H9 (cell line): ENCODE measurements around the gene SPHKAP. TPM values are rescaled to one million over a fixed set of nuclear protein-coding genes. Genes with fewer than 3 reads are reported as not detected.

Experiments
- DNase-seq: peaks from one replicate; pipeline ENCODE4 v3.0.0-alpha.2; 2017
- H2AFZ ChIP-seq: one replicate; pipeline ENCODE4 v1.6.1; 2013; ENCODE audit warnings: mild to moderate bottlenecking, low read length, control low read depth, moderate library complexity
- H2AK5ac ChIP-seq: 2 replicates; pipeline ENCODE4 v1.6.1; 2013; ENCODE audit warnings: low read length, control low read depth, mixed read lengths; ENCODE audit not compliant: insufficient read length
- H2BK120ac ChIP-seq: one replicate; pipeline ENCODE4 v1.6.1; 2013; ENCODE audit warnings: low read depth, mild to moderate bottlenecking, low read length, control low read depth, inconsistent platforms; ENCODE audit not compliant: poor library complexity, severe bottlenecking
- H2BK12ac ChIP-seq: 2 replicates; pipeline ENCODE4 v1.6.1; 2013; ENCODE audit warnings: low read length, control low read depth, mixed read lengths, low read depth; ENCODE audit not compliant: insufficient read length
- H2BK15ac ChIP-seq: 2 replicates; pipeline ENCODE4 v1.6.1; 2013; ENCODE audit warnings: low read depth, low read length, control low read depth
- H2BK20ac ChIP-seq: one replicate; pipeline ENCODE4 v1.6.1; 2013; ENCODE audit warnings: low read depth, mild to moderate bottlenecking, low read length, control low read depth, inconsistent platforms; ENCODE audit not compliant: poor library complexity, severe bottlenecking
- H2BK5ac ChIP-seq: 2 replicates; pipeline ENCODE4 v1.6.1; 2013; ENCODE audit warnings: low read length, control low read depth, mixed read lengths; ENCODE audit not compliant: insufficient read length
- H3K14ac ChIP-seq: 2 replicates; pipeline ENCODE4 v1.6.1; 2013; ENCODE audit warnings: low read length, control low read depth; ENCODE audit not compliant: insufficient read depth
- H3K18ac ChIP-seq: 2 replicates; pipeline ENCODE4 v1.6.1; 2013; ENCODE audit warnings: low read depth, mild to moderate bottlenecking, mixed read lengths, low read length, control low read depth; ENCODE audit not compliant: insufficient read length
- H3K23ac ChIP-seq: 2 replicates; pipeline ENCODE4 v1.6.1; 2013; ENCODE audit warnings: low read length, control low read depth, mixed read lengths, low read depth; ENCODE audit not compliant: insufficient read length
- H3K23me2 ChIP-seq: 2 replicates; pipeline ENCODE4 v1.6.1; 2013; ENCODE audit warnings: low read depth, mild to moderate bottlenecking, mixed read lengths, low read length, control low read depth; ENCODE audit not compliant: insufficient read length, poor library complexity, severe bottlenecking
- H3K27ac ChIP-seq: 2 replicates; pipeline ENCODE4 v1.5.1; 2013; ENCODE audit warnings: low read length, control low read depth, mixed read lengths, low read depth; ENCODE audit not compliant: insufficient read length
- H3K27me3 ChIP-seq: 2 replicates; pipeline ENCODE4 v1.6.1; 2013; ENCODE audit warnings: low read length, control low read depth, inconsistent platforms; ENCODE audit not compliant: insufficient read depth
- H3K4ac ChIP-seq: 2 replicates; pipeline ENCODE4 v1.6.1; 2013; ENCODE audit warnings: low read depth, mild to moderate bottlenecking, control low read depth, inconsistent platforms, low read length, moderate library complexity
- H3K4me1 ChIP-seq: 2 replicates; pipeline ENCODE4 v1.6.1; 2013; ENCODE audit warnings: low read length, control low read depth, inconsistent platforms; ENCODE audit not compliant: insufficient read depth
- H3K4me2 ChIP-seq: 2 replicates; pipeline ENCODE4 v1.6.1; 2013; ENCODE audit warnings: low read length, control low read depth, mixed read lengths; ENCODE audit not compliant: insufficient read length, insufficient read depth
- H3K56ac ChIP-seq: 2 replicates; pipeline ENCODE4 v1.6.1; 2013; ENCODE audit warnings: low read depth, mild to moderate bottlenecking, mixed read lengths, low read length, control low read depth; ENCODE audit not compliant: insufficient read length
- H3K79me1 ChIP-seq: 2 replicates; pipeline ENCODE4 v1.6.1; 2013; ENCODE audit warnings: low read depth, mild to moderate bottlenecking, moderate library complexity, low read length, control low read depth, inconsistent platforms; ENCODE audit not compliant: insufficient read depth, poor library complexity, severe bottlenecking
- H3K79me2 ChIP-seq: 2 replicates; pipeline ENCODE4 v1.6.1; 2013; ENCODE audit warnings: low read length, control low read depth, inconsistent platforms; ENCODE audit not compliant: insufficient read depth
- H3K9ac ChIP-seq: 2 replicates; pipeline ENCODE4 v1.6.1; 2013; ENCODE audit warnings: low read length, control low read depth, mixed read lengths; ENCODE audit not compliant: insufficient read length; ENCODE audit errors: extremely low read depth
- H3K9me3 ChIP-seq: one replicate; pipeline ENCODE4 v1.6.1; 2013; ENCODE audit warnings: low read depth, low read length, inconsistent platforms; ENCODE audit not compliant: control insufficient read depth
- H3T11ph ChIP-seq: one replicate; pipeline ENCODE4 v1.6.1; 2013; ENCODE audit warnings: mild to moderate bottlenecking, low read length, control low read depth, inconsistent platforms
- H4K20me1 ChIP-seq: one replicate; pipeline ENCODE4 v1.6.1; 2013; ENCODE audit not compliant: control insufficient read depth, insufficient read length, insufficient read depth
- H4K5ac ChIP-seq: 2 replicates; pipeline ENCODE4 v1.6.1; 2013; ENCODE audit warnings: low read depth, mild to moderate bottlenecking, mixed read lengths, low read length, control low read depth; ENCODE audit not compliant: insufficient read length
- H4K8ac ChIP-seq: replicated peaks from 2 replicates; pipeline ENCODE4 v1.6.1; 2013; ENCODE audit warnings: low read length, control low read depth, mixed read lengths, low read depth; ENCODE audit not compliant: insufficient read length
- H4K91ac ChIP-seq: 2 replicates; pipeline ENCODE4 v1.6.1; 2013; ENCODE audit warnings: low read depth, mild to moderate bottlenecking, moderate library complexity, mixed read lengths, low read length, control low read depth; ENCODE audit not compliant: insufficient read length
- H3K27ac Mint-ChIP-seq, 3 experiments: 2 replicates in 2 of 3; 3 replicates in 1 of 3; pipeline ENCODE4 v1.8.0; 2020 to 2021; ENCODE audit warnings: mixed read lengths in 3 of 3, mild to moderate bottlenecking in 1 of 3, moderate library complexity in 1 of 3
- H3K27me3 Mint-ChIP-seq: 2 replicates; pipeline ENCODE4 v1.8.0; 2021; ENCODE audit warnings: low read depth, mild to moderate bottlenecking, moderate library complexity, mixed read lengths
- H3K36me3 Mint-ChIP-seq, 3 experiments: 2 replicates in 2 of 3; 3 replicates in 1 of 3; pipeline ENCODE4 v1.8.0; 2020 to 2021; ENCODE audit warnings: low read depth in 3 of 3, mixed read lengths in 3 of 3; ENCODE audit not compliant: insufficient read depth in 1 of 3
- H3K4me1 Mint-ChIP-seq, 2 experiments: 2 replicates each; pipeline ENCODE4 v1.8.0; 2020; ENCODE audit warnings: mixed read lengths in 2 of 2
- H3K4me3 Mint-ChIP-seq, 2 experiments: 2 replicates in 1 of 2; 3 replicates in 1 of 2; pipeline ENCODE4 v1.8.0; 2020 to 2021; ENCODE audit warnings: mild to moderate bottlenecking in 2 of 2, mixed read lengths in 2 of 2, moderate library complexity in 1 of 2
- H3K9me3 Mint-ChIP-seq, 2 experiments: 2 replicates in 1 of 2; 3 replicates in 1 of 2; pipeline ENCODE4 v1.8.0; 2020; ENCODE audit warnings: mild to moderate bottlenecking in 2 of 2, mixed read lengths in 2 of 2, moderate library complexity in 1 of 2
- CTCF ChIP-seq: fragments of 200-600 bp; sonication (generic); conservative IDR thresholded peaks from 3 replicates; pipeline ENCODE4 v1.8.0; 2021; ENCODE audit warnings: antibody characterized with exemption, mild to moderate bottlenecking
- WGBS: extraction: QIAGEN DNeasy Blood & Tissue Kit; methylation state at CpG from one replicate; pipeline ENCODE4 v1.1.7; 2013; ENCODE audit warnings: missing lambda C conversion rate, low lambda C conversion rate, mixed read lengths; ENCODE audit not compliant: insufficient read length; ENCODE audit errors: extremely low coverage; 5-methylcytosine and 5-hydroxymethylcytosine counted together
- total RNA-seq: library from RNA; stranded (reverse); gene quantifications from 2 replicates; pipeline ENCODE4 v1.2.1, GENCODE V29; 2021

SPHKAP gene
- total RNA-seq, 1 experiment from 2014 or later: not detected

- H3K79me2 ChIP-seq: no peaks in the 10 kb centered on the region
- no peak overlapping the region for H4K5ac ChIP-seq
- DNase-seq: no peak
- H2BK120ac ChIP-seq: no peak overlapping the region
- H3K4me1 ChIP-seq: no peaks in the 10 kb centered on the region
- no peaks in the 10 kb centered on the region for H3K79me1 ChIP-seq
- WGBS: no CpG with 5 or more reads among the region's 4 CpGs
- H3K14ac ChIP-seq: no peak overlapping the region
- H4K8ac ChIP-seq: no peak overlapping the region
- no peak overlapping the region for H4K91ac ChIP-seq
- Mint-ChIP-seq H3K27ac (no peak overlapping the region), H3K4me1 (no peaks in the 10 kb centered on the region), H3K36me3 (no peaks in the 10 kb centered on the region), H3K4me3 (no peak overlapping the region), H3K9me3 (no peaks in the 10 kb centered on the region), H3K27me3 (no peaks in the 10 kb centered on the region)
- no peak overlapping the region for H2BK5ac ChIP-seq
- H3K9me3 ChIP-seq: no peaks in the 10 kb centered on the region
- H2BK12ac ChIP-seq: no peak overlapping the region
- H2AK5ac ChIP-seq: no peak overlapping the region
- H2BK15ac ChIP-seq: no peak overlapping the region
- no peaks in the 10 kb centered on the region for H3K27me3 ChIP-seq
- no peaks in the 10 kb centered on the region for H3K23me2 ChIP-seq
- H3T11ph ChIP-seq: no peak overlapping the region
- no peak overlapping the region for H3K23ac ChIP-seq
- no peak overlapping the region for H3K18ac ChIP-seq
- no peak overlapping the region for H3K4ac ChIP-seq
- H2BK20ac ChIP-seq: no peak overlapping the region
- no peak for TF ChIP-seq CTCF
- H3K4me2 ChIP-seq: no peak overlapping the region
- H3K56ac ChIP-seq: no peak overlapping the region
- no peak overlapping the region for H3K27ac ChIP-seq
- H4K20me1 ChIP-seq: no peaks in the 10 kb centered on the region
- H2AFZ ChIP-seq: no peak overlapping the region
- no peak overlapping the region for H3K9ac ChIP-seq
These were observed 142.5 kb downstream of the SPHKAP start for GRCh38 chr2:228038967-228039366.
